Activated CD8-positive, alpha-beta T cell treated with anti-CD3 and anti-CD28 coated beads for 36 hours (primary cell): Measurements from ENCODE around the gene ASTN2. TPM values are rescaled to one million over a fixed set of nuclear protein-coding genes. Genes with fewer than 3 reads are reported as not detected.

Experiments
- ATAC-seq: fragments of 200-7000 bp; cut with Tn5 transposase; one replicate; pipeline ENCODE4 v1.10.0; 2021; ENCODE audit warnings: mild to moderate bottlenecking, moderate library complexity
- CTCF ChIA-PET: fragments of 350-600 bp; sonication (Branson Sonifier 250); formaldehyde crosslinking; loops from one replicate; lab custom pipeline; 2021; ENCODE audit warnings: antibody characterized with exemption; lab: Charles Lee
- POLR2A ChIA-PET: fragments of 350-600 bp; sonication (Branson Sonifier 250); formaldehyde crosslinking; loops from one replicate; lab custom pipeline; 2021; ENCODE audit warnings: antibody characterized with exemption; lab: Charles Lee
- DNase-seq: peaks from one replicate; pipeline ENCODE4 v3.0.0-alpha.2; 2020
- H3K27ac Mint-ChIP-seq: one replicate; pipeline ENCODE4 v1.8.0; 2021; ENCODE audit warnings: mild to moderate bottlenecking, mixed read lengths
- H3K27me3 Mint-ChIP-seq: one replicate; pipeline ENCODE4 v1.8.0; 2021; ENCODE audit warnings: mixed read lengths
- H3K36me3 Mint-ChIP-seq: one replicate; pipeline ENCODE4 v1.8.0; 2021; ENCODE audit warnings: low read depth, mixed read lengths
- H3K4me1 Mint-ChIP-seq: one replicate; pipeline ENCODE4 v1.8.0; 2021; ENCODE audit warnings: low read depth, mixed read lengths
- H3K4me3 Mint-ChIP-seq: one replicate; pipeline ENCODE4 v1.8.0; 2021; ENCODE audit warnings: mild to moderate bottlenecking, moderate library complexity, mixed read lengths
- H3K9me3 Mint-ChIP-seq: one replicate; pipeline ENCODE4 v1.8.0; 2021; ENCODE audit warnings: mixed read lengths
- intact Hi-C: fragments of 100-400 bp; cut with micrococcal nuclease; formaldehyde crosslinking; loops from one replicate; pipeline ENCODE4 v1.10.0; 2022
- total RNA-seq, 2 experiments: library from RNA; stranded (reverse); gene quantifications; one replicate each; pipeline ENCODE4 v1.2.3, GENCODE V29; 2021
- TF ChIP-seq, protein P1 (sequence below): fragments of 200-600 bp; IDR thresholded peaks from one replicate; pipeline ENCODE4 v1.8.0; 2022; ENCODE audit warnings: antibody characterized with exemption, mild to moderate bottlenecking

Gene ASTN2
- total RNA-seq, 2 experiments from 2014 or later = 5.2 to 5.7 TPM

DNA sequence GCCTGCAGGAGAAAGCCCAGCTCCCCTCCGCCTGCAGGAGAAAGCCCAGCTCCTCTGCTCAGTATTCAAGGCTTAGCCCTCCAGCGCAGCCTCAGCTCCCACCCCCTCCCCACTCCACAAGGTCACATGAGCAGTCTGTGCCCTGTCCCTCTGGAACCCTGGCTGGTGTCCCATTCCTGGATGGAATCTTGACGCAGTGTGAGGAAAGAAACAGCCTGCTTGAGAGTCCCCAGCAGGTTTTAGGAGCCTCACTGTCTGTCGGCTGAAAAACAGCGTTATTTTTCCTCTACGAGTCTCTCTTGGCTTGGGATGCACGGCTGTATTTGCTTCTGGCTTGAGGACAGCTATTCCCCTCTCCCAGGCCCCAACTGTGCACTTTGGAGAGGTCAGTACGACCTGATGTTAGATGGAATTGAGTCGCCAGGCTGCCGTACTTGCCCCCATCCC lies 937.9 kb downstream of the ASTN2 start:
- ChIA-PET POLR2A (no interaction called here), CTCF (no interaction called here)
- ATAC-seq (no peak), DNase-seq (no peak)
- Mint-ChIP-seq H3K4me1 (no peaks in the 10 kb centered on the region), H3K27me3 (no peaks in the 10 kb centered on the region), H3K36me3 (peaks cover 11% of the 10 kb centered on the region), H3K27ac (no peak overlapping the region), H3K4me3 (no peak overlapping the region), H3K9me3 (no peaks in the 10 kb centered on the region)
- TF ChIP-seq, protein P1, sequence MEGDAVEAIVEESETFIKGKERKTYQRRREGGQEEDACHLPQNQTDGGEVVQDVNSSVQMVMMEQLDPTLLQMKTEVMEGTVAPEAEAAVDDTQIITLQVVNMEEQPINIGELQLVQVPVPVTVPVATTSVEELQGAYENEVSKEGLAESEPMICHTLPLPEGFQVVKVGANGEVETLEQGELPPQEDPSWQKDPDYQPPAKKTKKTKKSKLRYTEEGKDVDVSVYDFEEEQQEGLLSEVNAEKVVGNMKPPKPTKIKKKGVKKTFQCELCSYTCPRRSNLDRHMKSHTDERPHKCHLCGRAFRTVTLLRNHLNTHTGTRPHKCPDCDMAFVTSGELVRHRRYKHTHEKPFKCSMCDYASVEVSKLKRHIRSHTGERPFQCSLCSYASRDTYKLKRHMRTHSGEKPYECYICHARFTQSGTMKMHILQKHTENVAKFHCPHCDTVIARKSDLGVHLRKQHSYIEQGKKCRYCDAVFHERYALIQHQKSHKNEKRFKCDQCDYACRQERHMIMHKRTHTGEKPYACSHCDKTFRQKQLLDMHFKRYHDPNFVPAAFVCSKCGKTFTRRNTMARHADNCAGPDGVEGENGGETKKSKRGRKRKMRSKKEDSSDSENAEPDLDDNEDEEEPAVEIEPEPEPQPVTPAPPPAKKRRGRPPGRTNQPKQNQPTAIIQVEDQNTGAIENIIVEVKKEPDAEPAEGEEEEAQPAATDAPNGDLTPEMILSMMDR = no peak
- intact Hi-C loops = no loop called here

DNA sequence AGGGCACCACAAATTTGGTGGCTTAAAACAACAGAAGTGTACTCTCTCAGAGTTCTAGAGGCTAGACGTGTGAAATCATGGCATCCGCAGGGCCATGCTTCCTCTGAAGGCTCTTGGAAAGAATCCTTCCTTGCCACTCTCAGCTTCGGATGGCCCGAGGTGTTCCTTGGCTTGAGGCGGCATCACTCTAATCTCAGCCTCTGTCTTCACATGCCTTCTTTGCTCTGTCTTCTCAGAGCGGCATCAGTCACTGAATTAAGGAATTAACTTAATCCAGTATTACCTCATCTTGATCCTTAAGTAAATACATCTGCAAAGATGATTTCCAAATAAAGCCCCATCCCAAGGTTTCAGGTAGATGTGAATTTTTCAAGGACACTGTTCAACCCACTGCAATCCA lies 938.9 kb downstream of the ASTN2 start:
- Mint-ChIP-seq H3K4me1 (no peaks in the 10 kb centered on the region), H3K4me3 (no peak overlapping the region), H3K9me3 (no peaks in the 10 kb centered on the region), H3K27ac (no peak overlapping the region), H3K36me3 (peaks cover 11% of the 10 kb centered on the region), H3K27me3 (no peaks in the 10 kb centered on the region)
- no peak for ATAC-seq
- ChIA-PET POLR2A (no interaction called here), CTCF (no interaction called here)
- TF ChIP-seq, protein P1 = no peak
- DNase-seq = no peak
- intact Hi-C loops = no loop called here

DNA sequence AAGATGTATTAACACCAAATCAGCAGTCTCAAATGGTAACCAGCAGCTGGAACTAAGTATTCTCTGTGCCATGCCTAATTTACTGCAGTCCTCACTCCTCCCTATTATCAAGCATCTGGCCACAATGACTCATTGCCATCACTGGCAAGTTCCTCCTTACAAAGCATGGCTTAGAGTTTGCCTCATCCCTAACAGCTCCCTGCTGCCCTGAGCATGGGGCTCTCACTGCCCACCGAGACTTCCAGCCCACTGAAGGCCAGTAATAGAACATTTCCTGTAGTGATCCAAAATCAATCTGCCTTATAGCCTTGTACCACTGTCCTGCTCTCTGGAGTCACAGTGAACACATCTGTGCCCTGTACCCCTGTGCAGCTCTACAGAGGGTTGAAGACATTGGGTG lies 939.7 kb downstream of the ASTN2 start:
- POLR2A ChIA-PET = no interaction called here
- ATAC-seq (no peak), DNase-seq (no peak)
- intact Hi-C loops = no loop called here
- Mint-ChIP-seq H3K4me3 (no peak overlapping the region), H3K36me3 (peaks cover 11% of the 10 kb centered on the region), H3K27ac (no peak overlapping the region), H3K27me3 (no peaks in the 10 kb centered on the region), H3K4me1 (no peaks in the 10 kb centered on the region), H3K9me3 (no peaks in the 10 kb centered on the region)
- CTCF ChIA-PET = no interaction called here
- TF ChIP-seq, protein P1 = no peak

DNA sequence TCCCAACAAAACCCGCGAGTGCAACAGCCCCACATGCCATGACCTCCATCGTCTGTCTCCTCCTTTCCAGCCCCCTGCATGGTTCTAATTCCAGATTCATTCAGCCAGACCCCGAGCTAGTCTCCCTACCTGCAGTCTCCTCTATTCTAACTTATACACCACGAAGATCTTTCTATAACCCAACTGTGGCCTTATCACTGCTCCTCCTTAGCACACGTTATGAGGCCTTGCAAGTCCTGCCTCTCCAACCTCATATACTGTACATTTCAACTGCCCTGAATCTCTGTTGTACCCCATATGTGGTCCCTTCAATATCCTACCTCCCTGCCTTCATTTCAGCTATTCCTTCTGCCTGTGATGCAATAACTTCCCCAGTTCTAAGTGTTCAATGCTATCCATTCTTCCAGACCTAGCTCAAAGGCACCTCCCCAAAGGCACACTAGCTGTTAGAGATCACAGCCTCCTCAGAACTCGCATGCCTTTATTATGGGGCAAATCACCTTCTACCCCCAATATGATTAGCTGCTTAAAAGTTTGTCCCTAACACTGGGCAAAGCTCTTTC lies 942.8 kb downstream of the ASTN2 start:
- Mint-ChIP-seq H3K36me3 (peaks cover 7% of the 10 kb centered on the region), H3K4me1 (peaks cover 4% of the 10 kb centered on the region), H3K27me3 (no peaks in the 10 kb centered on the region), H3K4me3 (no peak overlapping the region), H3K9me3 (no peaks in the 10 kb centered on the region), H3K27ac (no peak overlapping the region)
- ATAC-seq = no peak
- intact Hi-C loops = no loop called here
- CTCF ChIA-PET = no interaction called here
- DNase-seq = no peak
- TF ChIP-seq, protein P1 = no peak
- POLR2A ChIA-PET = no interaction called here

- POLR2A ChIA-PET = interaction anchor here (0.9 kb wide), 1 partner anchor 28 kb away, joined by 3 read pairs; no protein-coding TSS in a partner anchor
These were observed 943.6 kb downstream of the ASTN2 start for GRCh38 chr9:116471093-116471906.

More at GRCh38 chr9:116471093-116471906, 943.6 kb downstream of the ASTN2 start:
- CTCF ChIA-PET = no interaction called here
- Mint-ChIP-seq H3K4me1 (peaks cover 4% of the 10 kb centered on the region), H3K27ac (no peak overlapping the region), H3K27me3 (no peaks in the 10 kb centered on the region), H3K36me3 (peaks cover 5% of the 10 kb centered on the region), H3K9me3 (no peaks in the 10 kb centered on the region), H3K4me3 (no peak overlapping the region)
- no peak for DNase-seq
- no peak for ATAC-seq
- intact Hi-C loops = no loop called here
- TF ChIP-seq, protein P1 = no peak
